Measurements from ENCODE around the gene KLK15.

GRCh38 chr19:50797781-50798658 lies 35.4 kb downstream of the KLK15 start:
- no peak for TF ChIP-seq RAD21 (conservative IDR thresholded peaks at IDR 0.05)
- no peak for TF ChIP-seq CTCF (IDR thresholded peaks at IDR 0.05; ENCODE audit: poor library complexity, severe bottlenecking)
- TF ChIP-seq TAF1 (IDR thresholded peaks at IDR 0.05; ENCODE audit: low read depth): no peak
- no peak for TF ChIP-seq EP300 (conservative IDR thresholded peaks at IDR 0.05; ENCODE audit: poor library complexity, severe bottlenecking)
- no peak for TF ChIP-seq EZH2 (IDR thresholded peaks at IDR 0.05; ENCODE audit: borderline replicate concordance, insufficient read depth, low read length, poor library complexity, severe bottlenecking)
- no peak for TF ChIP-seq POLR2AphosphoS5 (IDR thresholded peaks at IDR 0.05)
- TF ChIP-seq REST (IDR thresholded peaks at IDR 0.05; ENCODE audit: borderline replicate concordance): no peak
- no peak for TF ChIP-seq SMC3 (conservative IDR thresholded peaks at IDR 0.05; ENCODE audit: poor library complexity)

All from neural cell (in vitro differentiated cells).